GM12892 (cell line): Measurements from ENCODE around the gene ANKHD1.

ENCODE experiments used
- POLR2A ChIP-seq: IDR thresholded peaks from 2 replicates; pipeline ENCODE4 v1.6.1; 2011; ENCODE audit warnings: low read depth, low read length, control low read depth
- TAF1 ChIP-seq: IDR thresholded peaks from 2 replicates; pipeline ENCODE4 v1.6.1; 2011; ENCODE audit warnings: low read depth, mild to moderate bottlenecking, control low read depth, low read length, borderline replicate concordance

- TF ChIP-seq POLR2A (no peak), TAF1 (no peak)
These were observed 22.5 kb downstream of the ANKHD1 start for GRCh38 chr5:140424135-140424534.
